Smooth muscle cell (in vitro differentiated cells): ENCODE measurements around the gene BACH2. TPM values are rescaled to one million over a fixed set of nuclear protein-coding genes. Genes with fewer than 3 reads are reported as not detected.
"Not testable (repeated sequence)": the region's sequence is repeated elsewhere in the genome, so short reads cannot be mapped to it uniquely, and the experiment has no call there.

ENCODE experiments used
- DNase-seq: peaks from one replicate; lab custom pipeline; 2025; ENCODE audit not compliant: unreplicated experiment; lab: John Stamatoyannopoulos, UW
- H2AFZ ChIP-seq: fragments of 200-600 bp; sonication (generic); 2 replicates; pipeline ENCODE4 v1.6.0; 2016; ENCODE audit warnings: antibody characterized with exemption, low read depth, mild to moderate bottlenecking
- H3F3A ChIP-seq: fragments of 200-600 bp; sonication (generic); 2 replicates; pipeline ENCODE4 v1.6.0; 2017; ENCODE audit warnings: antibody characterized with exemption, low read depth
- H3K27ac ChIP-seq: fragments of 200-600 bp; sonication (generic); 2 replicates; pipeline ENCODE4 v1.5.1; 2016; ENCODE audit warnings: low read depth, mild to moderate bottlenecking
- H3K27me3 ChIP-seq: fragments of 200-600 bp; sonication (generic); 2 replicates; pipeline ENCODE4 v1.6.1; 2016; ENCODE audit warnings: low read depth, mild to moderate bottlenecking
- H3K36me3 ChIP-seq: fragments of 200-600 bp; sonication (generic); 2 replicates; pipeline ENCODE4 v1.5.1; 2016; ENCODE audit warnings: low read depth
- H3K4me1 ChIP-seq: fragments of 200-600 bp; sonication (generic); 2 replicates; pipeline ENCODE4 v1.5.1; 2016; ENCODE audit warnings: low read depth
- H3K4me2 ChIP-seq: fragments of 200-600 bp; sonication (generic); 2 replicates; pipeline ENCODE4 v1.6.0; 2016; ENCODE audit warnings: mild to moderate bottlenecking
- H3K4me3 ChIP-seq: fragments of 200-600 bp; sonication (generic); 2 replicates; pipeline ENCODE4 v1.5.1; 2016; ENCODE audit warnings: mild to moderate bottlenecking
- H3K79me2 ChIP-seq: fragments of 200-600 bp; sonication (generic); 2 replicates; pipeline ENCODE4 v1.6.0; 2016; ENCODE audit warnings: low read depth, mild to moderate bottlenecking
- H3K9ac ChIP-seq: fragments of 200-600 bp; sonication (generic); 2 replicates; pipeline ENCODE4 v1.6.0; 2016; ENCODE audit warnings: low read depth
- H3K9me3 ChIP-seq: fragments of 200-600 bp; sonication (generic); replicated peaks from 2 replicates; pipeline ENCODE4 v1.5.1; 2016; ENCODE audit warnings: low read depth
- H4K20me1 ChIP-seq: fragments of 200-600 bp; sonication (generic); 2 replicates; pipeline ENCODE4 v1.6.0; 2016; ENCODE audit warnings: low read depth
- WGBS: methylation state at CpG from one replicate; pipeline ENCODE4 v1.1.7; 2016; ENCODE audit warnings: low lambda C conversion rate; 5-methylcytosine and 5-hydroxymethylcytosine counted together
- polyA plus RNA-seq: library from polyadenylated mRNA; unstranded; fragments of >200 nt; fragmentation: Nextera tagmentation; extraction: Ambion mirVana; gene quantifications from 2 replicates; pipeline ENCODE4 v1.2.1, GENCODE V29; 2016
- total RNA-seq: library from RNA; depleted of rRNA; stranded (reverse); fragments of >200 nt; gene quantifications from 2 replicates; pipeline ENCODE4 v1.2.3, GENCODE V29; 2014
- TF ChIP-seq, protein P1 (sequence below): fragments of 200-600 bp; sonication (generic); IDR thresholded peaks from 2 replicates; pipeline ENCODE4 v1.5.1; 2017; ENCODE audit warnings: borderline replicate concordance, mild to moderate bottlenecking, antibody characterized with exemption; ENCODE audit not compliant: insufficient read depth, poor library complexity, severe bottlenecking

Gene BACH2
- total and polyA plus RNA-seq, 2 experiments from 2014 or later = 3.0 to 4.5 TPM

DNA sequence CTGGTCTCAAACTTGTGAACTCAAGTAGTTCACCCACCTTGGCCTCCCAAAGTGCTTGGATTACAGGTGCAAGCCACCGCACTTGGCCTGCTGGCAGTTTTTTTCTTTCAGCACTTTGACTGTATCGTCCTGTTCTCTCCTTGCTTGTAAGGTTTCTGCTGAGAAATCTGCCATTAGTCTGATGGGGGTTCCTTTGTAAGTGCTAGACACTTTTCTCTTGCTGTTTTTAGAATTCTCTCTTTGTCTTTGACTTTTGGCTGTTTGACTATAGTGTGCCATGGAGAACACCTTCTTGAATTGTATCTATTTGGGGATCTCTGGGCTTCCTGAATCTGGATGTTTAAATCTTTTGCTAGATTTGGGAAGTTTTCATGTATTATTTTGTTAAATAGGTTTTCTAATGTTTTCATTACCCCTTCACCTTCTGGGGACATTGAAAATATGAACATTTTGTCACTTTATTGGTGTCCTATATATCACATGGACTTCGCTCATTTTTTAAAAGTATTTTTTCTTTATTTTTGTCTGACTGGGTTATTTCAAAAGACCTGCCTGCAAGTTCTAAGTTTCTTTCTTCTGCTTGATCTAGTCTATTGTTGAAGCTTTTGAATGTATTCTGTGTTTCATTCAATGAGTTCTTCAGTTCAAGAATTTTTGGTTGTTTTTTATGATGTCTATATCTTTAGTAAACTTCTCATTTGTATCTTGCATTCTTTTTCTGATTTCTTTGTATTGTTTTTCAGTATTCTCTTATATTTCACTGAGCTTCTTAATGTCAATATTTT lies 380.3 kb downstream of the BACH2 start:
- Histone ChIP-seq H3K4me1 (no peaks in the 10 kb centered on the region), H3K79me2 (no peaks in the 10 kb centered on the region), H3K27ac (no peak overlapping the region), H3K9ac (no peak overlapping the region), H2AFZ (no peak overlapping the region), H3K4me3 (no peak overlapping the region), H3K27me3 (no peaks in the 10 kb centered on the region), H4K20me1 (no peaks in the 10 kb centered on the region), H3K9me3 (peaks cover 4% of the 10 kb centered on the region), H3K36me3 (no peaks in the 10 kb centered on the region), H3F3A (no peaks in the 10 kb centered on the region), H3K4me2 (no peak overlapping the region)
- TF ChIP-seq, protein P1, sequence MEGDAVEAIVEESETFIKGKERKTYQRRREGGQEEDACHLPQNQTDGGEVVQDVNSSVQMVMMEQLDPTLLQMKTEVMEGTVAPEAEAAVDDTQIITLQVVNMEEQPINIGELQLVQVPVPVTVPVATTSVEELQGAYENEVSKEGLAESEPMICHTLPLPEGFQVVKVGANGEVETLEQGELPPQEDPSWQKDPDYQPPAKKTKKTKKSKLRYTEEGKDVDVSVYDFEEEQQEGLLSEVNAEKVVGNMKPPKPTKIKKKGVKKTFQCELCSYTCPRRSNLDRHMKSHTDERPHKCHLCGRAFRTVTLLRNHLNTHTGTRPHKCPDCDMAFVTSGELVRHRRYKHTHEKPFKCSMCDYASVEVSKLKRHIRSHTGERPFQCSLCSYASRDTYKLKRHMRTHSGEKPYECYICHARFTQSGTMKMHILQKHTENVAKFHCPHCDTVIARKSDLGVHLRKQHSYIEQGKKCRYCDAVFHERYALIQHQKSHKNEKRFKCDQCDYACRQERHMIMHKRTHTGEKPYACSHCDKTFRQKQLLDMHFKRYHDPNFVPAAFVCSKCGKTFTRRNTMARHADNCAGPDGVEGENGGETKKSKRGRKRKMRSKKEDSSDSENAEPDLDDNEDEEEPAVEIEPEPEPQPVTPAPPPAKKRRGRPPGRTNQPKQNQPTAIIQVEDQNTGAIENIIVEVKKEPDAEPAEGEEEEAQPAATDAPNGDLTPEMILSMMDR = no peak
- DNase-seq = no peak
- WGBS = 90% methylated on average over 3 of the region's 3 CpGs

- Histone ChIP-seq H3K27ac (no peak overlapping the region), H3K9me3 (no peaks in the 10 kb centered on the region), H3K36me3 (no peaks in the 10 kb centered on the region), H3K4me3 (no peak overlapping the region), H2AFZ (no peak overlapping the region), H3K9ac (no peak overlapping the region), H4K20me1 (no peaks in the 10 kb centered on the region), H3K79me2 (no peaks in the 10 kb centered on the region), H3F3A (no peaks in the 10 kb centered on the region), H3K27me3 (no peaks in the 10 kb centered on the region), H3K4me2 (no peak overlapping the region), H3K4me1 (peaks cover 3% of the 10 kb centered on the region)
- DNase-seq = no peak
- TF ChIP-seq, protein P1 = no peak
- WGBS = 88% methylated on average over 1 of the region's 1 CpG
These were observed 385.8 kb downstream of the BACH2 start for GRCh38 chr6:89910902-89911240.

DNA sequence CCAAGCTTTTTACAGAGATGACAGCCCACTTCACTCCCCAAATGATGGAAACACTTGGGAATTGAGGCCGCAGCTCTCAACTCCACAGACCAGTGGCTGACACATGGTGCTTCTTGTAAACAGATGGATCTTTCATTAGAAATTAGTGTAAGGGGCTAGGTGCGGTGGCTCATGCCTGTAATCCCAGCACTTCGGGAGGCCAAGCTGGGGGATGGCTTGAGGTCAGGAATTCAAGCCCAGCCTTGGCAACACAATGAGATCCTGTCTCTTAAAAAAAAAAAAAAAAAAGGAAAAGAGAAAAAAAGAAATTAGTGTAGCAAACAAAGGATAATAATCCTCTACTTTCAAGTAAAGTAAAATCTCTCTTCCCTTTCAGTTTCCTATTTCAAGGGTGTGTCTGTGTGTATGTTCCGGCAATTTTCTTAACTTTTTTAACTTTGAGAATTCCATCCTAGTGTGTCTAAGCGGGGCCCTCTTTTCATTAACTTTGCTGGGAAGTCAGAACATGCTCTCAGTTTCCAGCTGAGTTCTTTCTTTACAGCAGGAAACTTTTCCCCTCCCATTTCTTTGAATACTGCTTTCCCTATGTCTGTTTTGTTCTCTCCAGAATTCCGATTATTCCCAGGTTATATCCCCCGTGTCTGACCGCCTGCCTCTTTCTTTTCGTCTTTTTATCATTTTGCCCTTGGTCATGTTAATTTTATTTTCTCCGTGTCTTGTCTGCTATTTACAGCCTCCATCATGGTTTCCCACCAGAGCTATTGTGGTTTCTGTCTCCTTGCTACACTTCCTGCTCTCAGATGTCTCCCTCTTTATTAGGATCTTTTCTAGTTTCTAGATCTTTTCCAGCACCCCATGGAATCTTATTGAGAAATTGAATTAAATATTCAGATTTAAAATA lies 386.4 kb downstream of the BACH2 start:
- H3K79me2 ChIP-seq, H2AFZ ChIP-seq, H3K9ac ChIP-seq, H3K27ac ChIP-seq, H3K36me3 ChIP-seq, H3K4me1 ChIP-seq, H3F3A ChIP-seq, H3K9me3 ChIP-seq, H3K4me2 ChIP-seq, H4K20me1 ChIP-seq, DNase-seq, H3K4me3 ChIP-seq, H3K27me3 ChIP-seq: not testable (repeated sequence)
- 70% methylated on average over 10 of the region's 10 CpGs for WGBS

- H3K27me3 ChIP-seq = peaks cover 27% of the 10 kb centered on the region
- 51% methylated on average over 8 of the region's 8 CpGs for WGBS
- no peaks in the 10 kb centered on the region for H3K9me3 ChIP-seq
- peaks cover 3% of the 10 kb centered on the region for H3K4me1 ChIP-seq
- H3K4me2 ChIP-seq = no peak overlapping the region
- no peaks in the 10 kb centered on the region for H3K79me2 ChIP-seq
- no peak overlapping the region for H3K9ac ChIP-seq
- TF ChIP-seq, protein P1 = no peak
- H3K27ac ChIP-seq = no peak overlapping the region
- no peaks in the 10 kb centered on the region for H4K20me1 ChIP-seq
- DNase-seq = peak; percentile 1
- H3K4me3 ChIP-seq = no peak overlapping the region
- H3K36me3 ChIP-seq = no peaks in the 10 kb centered on the region
- H3F3A ChIP-seq = no peaks in the 10 kb centered on the region
- no peak overlapping the region for H2AFZ ChIP-seq
These were observed 401.3 kb downstream of the BACH2 start for GRCh38 chr6:89895276-89895874.
